Ishikawa (cell line): Measurements from ENCODE around the gene SDK1.

ENCODE experiments used
- CEBPB ChIP-seq: IDR thresholded peaks from 2 replicates; pipeline ENCODE4 v1.6.1; 2012
- CREB1 ChIP-seq: IDR thresholded peaks from 2 replicates; pipeline ENCODE4 v1.6.1; 2012; ENCODE audit warnings: low read depth
- EGR1 ChIP-seq: IDR thresholded peaks from 2 replicates; pipeline ENCODE4 v1.6.1; 2012
- EP300 ChIP-seq: IDR thresholded peaks from 2 replicates; pipeline ENCODE4 v1.6.1; 2012; ENCODE audit warnings: borderline replicate concordance
- FOXM1 ChIP-seq: IDR thresholded peaks from 2 replicates; pipeline ENCODE4 v1.6.1; 2012; ENCODE audit warnings: low read depth, borderline replicate concordance
- NFIC ChIP-seq: IDR thresholded peaks from 2 replicates; pipeline ENCODE4 v1.6.1; 2012
- RAD21 ChIP-seq: IDR thresholded peaks from 2 replicates; pipeline ENCODE4 v1.6.1; 2012; ENCODE audit warnings: low read depth
- TAF1 ChIP-seq: IDR thresholded peaks from 2 replicates; pipeline ENCODE4 v1.6.1; 2012; ENCODE audit warnings: low read depth, mild to moderate bottlenecking
- TCF12 ChIP-seq: IDR thresholded peaks from 2 replicates; pipeline ENCODE4 v1.6.1; 2012; ENCODE audit warnings: low read depth
- TEAD4 ChIP-seq: IDR thresholded peaks from 2 replicates; pipeline ENCODE4 v1.6.1; 2012
- USF1 ChIP-seq: IDR thresholded peaks from 2 replicates; pipeline ENCODE4 v1.6.1; 2012
- YY1 ChIP-seq: IDR thresholded peaks from 2 replicates; pipeline ENCODE4 v1.6.1; 2012; ENCODE audit warnings: low read depth
- ZBTB7A ChIP-seq: IDR thresholded peaks from 2 replicates; pipeline ENCODE4 v1.6.1; 2012; ENCODE audit warnings: low read depth
- TF ChIP-seq, protein P1 (sequence below): IDR thresholded peaks from 2 replicates; pipeline ENCODE4 v1.6.1; 2012; ENCODE audit warnings: low read depth, mild to moderate bottlenecking
- TF ChIP-seq, protein P2 (sequence below): IDR thresholded peaks from 2 replicates; pipeline ENCODE4 v1.6.1; 2012

SDK1 gene

DNA sequence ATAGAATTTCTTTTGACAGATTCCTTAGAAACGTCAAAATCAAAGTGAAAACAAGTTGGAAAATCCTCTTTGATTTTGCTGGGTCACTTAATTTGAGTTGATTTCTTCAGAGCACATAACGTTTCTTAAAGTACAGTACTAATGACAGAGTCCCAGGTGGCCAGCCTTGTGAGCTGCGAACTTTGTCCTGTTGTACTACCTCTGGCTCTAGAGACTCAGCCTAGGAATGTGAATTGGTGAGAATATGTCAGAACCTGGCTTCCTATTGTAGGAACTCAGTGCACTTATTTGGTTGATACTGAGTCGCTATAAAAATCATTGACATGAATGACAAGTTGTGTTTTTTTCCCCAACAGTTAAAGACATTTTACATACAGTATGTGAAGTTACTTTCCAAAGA is 20.2 kb downstream of the SDK1 start:
- TF ChIP-seq, protein P1, sequence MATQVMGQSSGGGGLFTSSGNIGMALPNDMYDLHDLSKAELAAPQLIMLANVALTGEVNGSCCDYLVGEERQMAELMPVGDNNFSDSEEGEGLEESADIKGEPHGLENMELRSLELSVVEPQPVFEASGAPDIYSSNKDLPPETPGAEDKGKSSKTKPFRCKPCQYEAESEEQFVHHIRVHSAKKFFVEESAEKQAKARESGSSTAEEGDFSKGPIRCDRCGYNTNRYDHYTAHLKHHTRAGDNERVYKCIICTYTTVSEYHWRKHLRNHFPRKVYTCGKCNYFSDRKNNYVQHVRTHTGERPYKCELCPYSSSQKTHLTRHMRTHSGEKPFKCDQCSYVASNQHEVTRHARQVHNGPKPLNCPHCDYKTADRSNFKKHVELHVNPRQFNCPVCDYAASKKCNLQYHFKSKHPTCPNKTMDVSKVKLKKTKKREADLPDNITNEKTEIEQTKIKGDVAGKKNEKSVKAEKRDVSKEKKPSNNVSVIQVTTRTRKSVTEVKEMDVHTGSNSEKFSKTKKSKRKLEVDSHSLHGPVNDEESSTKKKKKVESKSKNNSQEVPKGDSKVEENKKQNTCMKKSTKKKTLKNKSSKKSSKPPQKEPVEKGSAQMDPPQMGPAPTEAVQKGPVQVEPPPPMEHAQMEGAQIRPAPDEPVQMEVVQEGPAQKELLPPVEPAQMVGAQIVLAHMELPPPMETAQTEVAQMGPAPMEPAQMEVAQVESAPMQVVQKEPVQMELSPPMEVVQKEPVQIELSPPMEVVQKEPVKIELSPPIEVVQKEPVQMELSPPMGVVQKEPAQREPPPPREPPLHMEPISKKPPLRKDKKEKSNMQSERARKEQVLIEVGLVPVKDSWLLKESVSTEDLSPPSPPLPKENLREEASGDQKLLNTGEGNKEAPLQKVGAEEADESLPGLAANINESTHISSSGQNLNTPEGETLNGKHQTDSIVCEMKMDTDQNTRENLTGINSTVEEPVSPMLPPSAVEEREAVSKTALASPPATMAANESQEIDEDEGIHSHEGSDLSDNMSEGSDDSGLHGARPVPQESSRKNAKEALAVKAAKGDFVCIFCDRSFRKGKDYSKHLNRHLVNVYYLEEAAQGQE, result no peak
- TF ChIP-seq TAF1, result no peak
- no peak for TF ChIP-seq YY1
- TF ChIP-seq TCF12, result no peak
- TF ChIP-seq EP300, result no peak
- no peak for TF ChIP-seq CREB1
- no peak for TF ChIP-seq FOXM1
- TF ChIP-seq CEBPB, result no peak
- TF ChIP-seq USF1, result no peak
- no peak for TF ChIP-seq ZBTB7A

DNA sequence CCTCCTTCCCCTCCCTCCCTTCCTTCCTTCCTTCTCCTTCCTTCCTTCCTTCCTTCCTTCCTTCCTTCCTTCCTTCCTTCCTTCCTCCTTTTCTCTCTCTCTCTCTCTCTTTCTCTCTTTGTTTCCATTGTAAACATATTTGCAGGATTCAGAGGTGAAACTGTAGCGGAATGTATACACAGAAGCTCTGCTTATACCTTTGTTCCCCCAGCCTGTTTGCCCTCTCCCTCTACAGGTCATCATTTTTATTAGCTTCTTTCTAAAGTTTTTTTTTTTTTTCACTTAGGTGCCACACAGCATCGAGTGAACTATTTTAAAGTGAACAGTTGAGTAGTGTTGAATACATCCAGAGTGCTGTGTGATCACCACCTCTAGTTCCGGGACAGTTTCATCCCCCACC is 20.7 kb downstream of the SDK1 start:
- TF ChIP-seq TCF12 (no peak), RAD21 (no peak), FOXM1 (no peak), YY1 (no peak), NFIC (no peak), CREB1 (no peak), USF1 (no peak), EP300 (no peak), TAF1 (no peak)
- TF ChIP-seq, protein P1, result no peak

- TF ChIP-seq TEAD4, result no peak
- TF ChIP-seq, protein P1, result no peak
- no peak for TF ChIP-seq USF1
- no peak for TF ChIP-seq TAF1
- no peak for TF ChIP-seq CREB1
- TF ChIP-seq CEBPB, result no peak
- no peak for TF ChIP-seq EP300
- TF ChIP-seq YY1, result no peak
- no peak for TF ChIP-seq EGR1
- TF ChIP-seq FOXM1, result no peak
- no peak for TF ChIP-seq RAD21
- TF ChIP-seq ZBTB7A, result no peak
- no peak for TF ChIP-seq TCF12
- TF ChIP-seq, protein P2, sequence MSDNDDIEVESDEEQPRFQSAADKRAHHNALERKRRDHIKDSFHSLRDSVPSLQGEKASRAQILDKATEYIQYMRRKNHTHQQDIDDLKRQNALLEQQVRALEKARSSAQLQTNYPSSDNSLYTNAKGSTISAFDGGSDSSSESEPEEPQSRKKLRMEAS, result no peak
- no peak for TF ChIP-seq NFIC
Measured at GRCh38 chr7:3326246-3326645, 25.2 kb downstream of the SDK1 start.

DNA sequence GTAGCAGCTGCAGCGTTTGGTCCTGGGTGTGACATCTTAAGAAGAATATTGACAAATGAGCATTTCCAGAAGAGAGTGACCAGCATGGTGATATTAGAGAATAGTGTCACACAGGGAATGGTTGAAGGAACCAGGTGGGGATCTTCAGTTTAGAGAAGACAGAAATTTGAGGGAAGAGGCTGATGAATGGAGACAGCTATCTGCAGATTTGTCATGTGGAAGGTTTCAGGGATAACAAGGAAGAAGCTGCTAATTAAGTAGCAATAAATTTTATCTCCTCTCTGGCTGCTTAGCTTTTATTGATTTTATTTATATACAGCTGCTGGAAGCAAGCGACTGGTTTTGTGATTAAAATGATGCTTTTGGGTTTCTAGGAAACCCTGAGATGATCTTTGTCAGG is 26.0 kb downstream of the SDK1 start:
- TF ChIP-seq RAD21, result no peak

DNA sequence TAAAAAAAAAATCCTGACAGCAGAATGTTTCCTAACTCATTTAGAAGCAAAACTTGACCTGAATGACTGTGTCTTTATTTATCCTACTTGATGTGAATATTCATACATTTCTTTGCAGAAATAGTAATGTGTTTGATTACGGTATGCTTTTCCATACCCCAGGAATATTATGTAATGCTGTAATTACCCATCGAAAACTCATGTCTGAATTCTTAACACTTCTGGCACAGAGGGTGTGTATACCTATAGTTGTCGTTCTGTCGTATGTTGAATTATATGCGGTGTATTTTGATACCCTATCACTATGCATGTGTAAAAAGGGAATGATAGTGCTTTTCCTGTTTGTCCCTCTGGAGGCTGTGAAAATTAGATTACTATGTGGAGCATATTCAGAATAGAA is 26.6 kb downstream of the SDK1 start:
- TF ChIP-seq EP300 (no peak), CEBPB (no peak), TEAD4 (no peak), ZBTB7A (no peak), TAF1 (no peak), FOXM1 (no peak), RAD21 (no peak)
- TF ChIP-seq, protein P2, result no peak
